ENCODE data around the gene ANKRA2. TPM values are rescaled to one million over a fixed set of nuclear protein-coding genes. Genes with fewer than 3 reads are reported as not detected.

ANKRA2 gene
- total and polyA plus RNA-seq, 2 of the 8 experiments (the other 6 are each of a cell fraction or from before 2014, with no cell fraction given), result 7.0 to 12.6 TPM

GRCh38 chr5:73513996-73514395 lies 51.4 kb downstream of the ANKRA2 start:
- Histone ChIP-seq H3K18ac (ENCODE audit: extremely low read depth, low read length) (no peak overlapping the region), H3K56ac (replicated peaks; ENCODE audit: insufficient read length, low read depth, low read length) (no peak overlapping the region), H4K91ac (replicated peaks; ENCODE audit: insufficient read length, low read length) (no peak overlapping the region), H3K23ac (ENCODE audit: insufficient read length) (no peak overlapping the region), H4K5ac (ENCODE audit: insufficient read length, low read depth, low read length) (no peak overlapping the region), H3K36me3 (ENCODE audit: control insufficient read depth in 2 of 4, insufficient read depth in 4 of 4, low read length in 3 of 4) (no peaks in the 10 kb centered on the region), H2AK5ac (ENCODE audit: low read depth, low read length) (no peak overlapping the region), H3K4me2 (ENCODE audit: insufficient read depth in 1 of 2, low read depth in 2 of 2, low read length in 2 of 2) (no peak overlapping the region), H4K20me1 (replicated peaks in 1 of 2; ENCODE audit: control insufficient read depth in 1 of 2, insufficient read depth in 2 of 2, low read length in 2 of 2) (no peaks in the 10 kb centered on the region), H2BK15ac (ENCODE audit: low read length) (no peak overlapping the region), H3K23me2 (ENCODE audit: low read depth, low read length) (no peaks in the 10 kb centered on the region), H3K9ac (replicated peaks in 1 of 4; ENCODE audit: extremely low read depth in 1 of 4, low read depth in 3 of 4, low read length in 3 of 4) (no peak overlapping the region), H3K79me1 (ENCODE audit: low read depth, low read length) (no peaks in the 10 kb centered on the region), H2BK12ac (ENCODE audit: low read depth, low read length) (no peak overlapping the region), H3K79me2 (ENCODE audit: control insufficient read depth in 1 of 2, insufficient read depth in 2 of 2, low read length in 2 of 2) (no peaks in the 10 kb centered on the region), H3K27me3 (replicated peaks in 1 of 4; ENCODE audit: control insufficient read depth in 3 of 4, extremely low read depth in 1 of 4, insufficient read depth in 3 of 4, low read length in 3 of 4) (peaks cover 0 to 3% (median 0%) of the 10 kb centered on the region in 4 experiments; a peak in 1 of 7 replicates), H3K4ac (replicated peaks; ENCODE audit: insufficient read length, low read depth, low read length) (no peak overlapping the region), H2BK5ac (ENCODE audit: low read depth, low read length) (no peak overlapping the region), H2BK20ac (ENCODE audit: low read length) (no peak overlapping the region), H3K4me3 (ENCODE audit: extremely low read depth in 1 of 4, insufficient read depth in 2 of 4, low read depth in 3 of 4, low read length in 4 of 4) (no peak overlapping the region), H4K8ac (ENCODE audit: extremely low read depth, insufficient read depth, low read length) (no peak overlapping the region), H2AFZ (ENCODE audit: low read length) (no peak overlapping the region), H3K9me3 (ENCODE audit: insufficient read depth in 2 of 2, low read depth in 1 of 2, low read length in 1 of 2) (no peaks in the 10 kb centered on the region), H2BK120ac (replicated peaks; ENCODE audit: low read depth, low read length) (no peak overlapping the region), H3K14ac (ENCODE audit: insufficient read length) (no peak overlapping the region), H3K27ac (ENCODE audit: low read depth, low read length) (no peak overlapping the region), H3K4me1 (replicated peaks in 1 of 4; ENCODE audit: control insufficient read depth in 3 of 4, insufficient read depth in 4 of 4, low read length in 3 of 4) (no peaks in the 10 kb centered on the region)
- no peak for DNase-seq (ENCODE audit: low read depth in 1 of 2, low spot score in 2 of 2)
- no peak for TF ChIP-seq SUZ12 (IDR thresholded peaks at IDR 0.05; ENCODE audit: low read length)
- no peak for TF ChIP-seq CREB1 (IDR thresholded peaks at IDR 0.05)
- TF ChIP-seq SIN3A (conservative IDR thresholded peaks at IDR 0.05 in 1 of 2, IDR thresholded peaks at IDR 0.05 in 1 of 2; ENCODE audit: low read depth in 1 of 2, low read length in 2 of 2), result no peak
- TF ChIP-seq KDM1A (IDR thresholded peaks at IDR 0.05; ENCODE audit: borderline replicate concordance, low read length), result no peak
- no peak for TF ChIP-seq GTF2F1 (IDR thresholded peaks at IDR 0.05; ENCODE audit: borderline replicate concordance, low read depth, low read length)
- no peak for TF ChIP-seq RBBP5 (IDR thresholded peaks at IDR 0.05; ENCODE audit: borderline replicate concordance, low read depth, low read length)
- TF ChIP-seq SRF (IDR thresholded peaks at IDR 0.05; ENCODE audit: low read depth, low read length), result no peak
- no peak for TF ChIP-seq FOSL1 (IDR thresholded peaks at IDR 0.05; ENCODE audit: insufficient read depth, low read depth, low read length)
- no peak for TF ChIP-seq NANOG (IDR thresholded peaks at IDR 0.05; ENCODE audit: insufficient read depth, low read depth, low read length, poor library complexity, severe bottlenecking)
- no peak for TF ChIP-seq SP1 (IDR thresholded peaks at IDR 0.05; ENCODE audit: low read depth, low read length)
- no peak for TF ChIP-seq BCL11A (IDR thresholded peaks at IDR 0.05; ENCODE audit: low read depth in 2 of 2, low read length in 2 of 2)
- no peak for FAIRE-seq
- POLR2A ChIA-PET (ENCODE audit: partially characterized antibody), result interaction anchor here (6.8 kb wide), 1 partner anchor 15 kb away, joined by 42 read pairs; the partner anchor contains the start of gene BTF3
- CTCF ChIA-PET (ENCODE audit: partially characterized antibody), result interaction anchor here (1.0 to 2.5 kb wide), 2 partner anchors 16 to 280 kb away, joined by 3 to 11 read pairs; partner anchors contain the start of gene BTF3
- 65% methylated on average over 3 of the region's 3 CpGs; no CpG with 5 or more reads in 1 of the 2 experiments for WGBS, 2 experiments (ENCODE audit: extremely low coverage in 1 of 2, insufficient coverage in 1 of 2, insufficient read length in 1 of 2, insufficient replicate concordance in 2 of 2, low coverage in 1 of 2, low lambda C conversion rate in 2 of 2, missing lambda C conversion rate in 1 of 2)

All from H1 (cell line).